Fibroblast of peridontal ligament (primary cell): Measurements from ENCODE around the gene EFNA5.

Experiments
- DNase-seq: peaks from one replicate; pipeline ENCODE4 v3.0.0-alpha.2; 2010; ENCODE audit errors: extremely low read depth

EFNA5 gene

DNA sequence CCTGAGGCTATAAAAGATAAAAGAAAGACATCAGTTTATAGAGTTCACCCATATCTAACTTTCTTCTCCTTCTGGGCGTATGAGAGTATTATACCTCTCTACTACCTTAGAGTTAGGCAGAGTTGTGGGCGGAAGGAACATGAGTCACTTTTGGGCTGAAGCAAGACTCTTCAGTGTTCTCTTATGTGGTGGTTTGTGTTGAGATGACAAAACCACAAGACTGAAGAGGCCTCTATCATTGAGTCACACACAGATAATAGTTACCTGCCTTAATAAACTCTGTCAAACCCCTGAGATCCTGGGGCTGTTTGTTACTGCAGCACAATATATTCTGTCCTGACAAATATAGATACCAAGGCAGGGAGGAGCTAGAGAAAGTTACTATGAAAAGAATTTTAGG, 184.2 kb downstream of the EFNA5 start:
- DNase-seq = no peak

DNA sequence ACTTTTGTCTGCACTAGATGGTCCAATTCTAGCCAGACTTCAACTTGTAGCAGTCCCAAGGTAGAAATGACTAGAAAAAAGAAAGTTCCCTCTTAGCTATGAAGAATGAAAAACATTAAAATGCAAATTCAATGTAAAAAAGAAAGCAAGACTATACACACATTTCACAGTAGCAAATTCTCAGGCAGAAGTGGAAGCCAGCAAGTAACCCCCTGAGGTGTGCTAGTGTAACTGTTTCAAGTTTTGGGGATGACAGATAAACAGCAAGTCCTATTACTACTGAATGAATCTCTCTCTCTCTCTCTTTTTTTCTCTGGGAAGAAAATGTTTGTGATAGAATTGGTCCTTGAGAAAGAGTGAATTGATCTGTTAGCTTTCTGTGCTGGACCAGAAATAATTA, 185.6 kb downstream of the EFNA5 start:
- DNase-seq = no peak

DNA sequence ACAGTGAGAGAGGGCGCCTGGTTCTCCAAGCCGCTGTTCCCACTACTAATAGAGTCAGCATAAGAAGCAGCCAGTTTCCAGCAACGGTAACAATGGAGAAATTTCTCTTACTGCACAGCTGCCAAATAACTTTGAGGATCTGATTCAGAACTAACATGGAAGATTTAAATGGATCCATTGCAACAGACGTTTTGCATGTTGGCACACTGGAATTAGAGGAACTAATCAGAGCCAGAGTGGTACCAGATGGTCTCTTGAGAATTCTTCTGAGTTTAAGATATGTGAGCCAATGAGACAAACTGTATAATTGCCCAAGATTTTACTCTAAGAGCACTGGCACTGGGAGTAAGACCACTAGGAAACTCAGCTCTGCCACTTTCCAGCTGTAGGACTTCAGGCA, 186.5 kb downstream of the EFNA5 start:
- DNase-seq = peak; percentile 85

DNA sequence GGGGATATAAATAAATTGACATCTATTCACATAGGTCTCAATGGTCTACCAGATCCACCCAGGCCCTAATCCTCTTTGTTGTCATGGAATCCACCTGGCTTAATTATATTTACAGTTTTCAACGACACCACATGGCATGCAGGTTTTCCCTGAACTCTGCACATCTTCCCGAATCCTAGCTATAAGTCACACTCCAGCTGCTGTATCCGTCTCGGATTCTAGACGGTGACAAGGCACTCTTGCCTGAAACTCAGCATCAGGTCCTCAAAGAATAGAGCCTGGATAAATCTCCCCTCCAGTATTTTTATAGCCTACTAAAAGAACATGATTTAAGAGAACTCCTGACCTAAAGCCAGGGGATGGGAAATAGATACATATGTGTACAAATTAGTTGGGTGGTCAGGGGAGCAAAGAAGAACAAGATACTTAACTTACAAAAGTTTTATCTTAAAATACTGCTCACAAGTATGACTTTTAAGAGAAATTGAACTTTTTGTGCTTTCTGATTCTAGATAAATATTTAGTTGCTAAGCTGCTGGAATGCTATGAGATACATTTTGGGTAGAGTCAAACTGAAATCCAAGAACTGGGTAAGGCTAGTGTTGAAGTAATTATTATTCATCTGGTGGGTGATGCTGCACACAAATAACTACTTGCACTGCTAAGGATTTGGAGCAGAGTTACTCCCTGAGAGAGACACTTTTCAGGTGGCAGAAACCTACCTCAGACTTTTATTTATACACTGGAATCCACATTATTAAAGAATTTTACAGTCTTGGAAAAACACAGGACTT, 187.3 kb downstream of the EFNA5 start:
- DNase-seq = peak; percentile 53

DNA sequence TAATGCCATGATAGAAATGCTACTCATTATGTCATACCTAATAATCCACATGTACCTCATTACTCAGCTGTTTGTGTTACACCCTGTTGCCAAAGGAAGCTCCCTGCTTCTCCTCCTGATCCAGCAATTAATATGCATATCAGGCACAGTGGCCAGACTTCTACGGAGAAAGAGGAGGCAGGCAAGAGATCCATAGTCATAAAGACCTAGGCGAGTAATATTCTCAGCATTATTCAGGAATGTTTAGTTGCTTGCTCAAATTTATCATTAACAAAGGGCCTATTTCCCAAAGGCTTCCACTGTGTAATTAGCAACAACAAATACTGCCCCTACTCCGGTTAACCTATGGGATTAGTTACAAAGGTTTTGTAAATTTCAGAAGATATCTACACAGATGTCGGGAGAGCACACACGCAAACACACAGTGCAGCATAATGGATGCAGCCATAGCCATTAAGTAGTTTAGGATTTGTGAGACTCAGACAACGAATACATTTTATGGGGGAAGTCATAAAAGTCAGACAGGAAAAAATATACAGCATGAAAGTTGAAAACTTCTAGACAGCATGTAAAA, 192.6 kb downstream of the EFNA5 start:
- DNase-seq = no peak

DNA sequence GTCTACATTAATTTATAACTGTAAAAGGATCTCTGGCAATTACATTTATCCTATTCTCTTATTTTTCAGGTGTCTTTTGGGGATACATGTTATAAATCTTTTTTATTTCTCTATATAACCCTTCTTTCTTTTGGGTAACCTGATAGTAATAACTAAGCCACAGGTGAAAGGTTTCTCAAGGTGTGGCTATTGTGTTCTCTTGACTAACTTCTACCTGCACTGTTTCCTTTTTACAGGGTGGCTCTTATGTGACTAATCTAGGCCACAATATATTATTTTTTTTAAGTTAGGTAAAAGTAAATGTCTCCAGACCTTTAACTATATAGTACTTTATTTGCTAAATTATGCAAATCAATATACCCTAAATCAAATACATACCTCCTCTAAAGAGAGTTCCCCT, 193.2 kb downstream of the EFNA5 start:
- DNase-seq = no peak

DNA sequence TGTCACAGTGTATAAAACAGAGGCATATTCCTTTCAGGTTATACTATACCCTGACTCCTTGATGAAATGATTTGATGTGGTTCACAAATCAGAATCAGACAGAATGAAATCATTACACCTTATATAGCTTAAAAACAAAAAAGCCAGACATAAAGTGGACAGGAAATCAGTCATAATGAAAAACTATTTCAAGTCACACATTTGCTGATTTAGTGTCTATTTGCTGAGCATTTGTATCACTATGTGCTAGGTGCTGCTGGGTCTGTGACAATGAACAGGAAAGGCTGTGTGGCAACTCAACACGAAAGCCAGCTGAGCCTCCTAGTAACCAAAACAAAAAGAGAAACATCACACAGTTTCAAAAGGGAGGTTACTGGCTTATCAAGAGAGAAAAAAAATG, 194.0 kb downstream of the EFNA5 start:
- no peak for DNase-seq

DNA sequence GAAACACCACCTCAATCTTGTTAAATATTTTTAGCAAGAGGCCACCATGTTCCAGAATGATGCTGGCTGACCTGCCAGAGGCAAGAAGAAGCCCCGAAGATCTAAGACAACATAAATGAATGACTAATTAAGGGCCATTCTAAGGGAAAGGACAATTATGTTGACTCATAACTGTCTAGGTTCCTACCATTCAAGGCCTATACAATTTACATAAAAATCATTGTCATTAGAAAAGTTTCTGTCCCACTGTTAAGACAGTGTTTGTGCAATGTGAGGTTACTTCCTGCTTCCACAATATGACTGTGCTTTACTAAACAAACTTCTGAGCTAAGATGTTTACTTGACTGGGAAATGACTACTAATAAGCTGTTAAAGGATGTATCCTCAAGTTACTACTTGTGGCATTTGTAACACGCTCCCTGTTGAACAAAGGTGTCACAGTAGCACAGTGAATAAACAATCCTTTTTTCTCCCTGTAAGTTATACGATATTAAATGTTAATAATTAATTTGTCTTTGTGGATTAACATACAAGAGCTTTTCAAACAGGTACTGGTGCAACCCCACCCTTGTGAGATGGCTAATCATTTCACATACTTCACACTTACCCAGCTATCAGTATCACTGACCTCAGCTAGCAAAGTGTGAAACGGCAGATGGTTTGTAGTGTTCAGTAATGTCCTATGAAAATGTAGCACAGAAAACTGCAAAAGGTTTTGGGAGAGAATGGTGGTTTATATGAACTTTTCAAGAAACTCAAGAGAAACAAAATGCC, 195.8 kb downstream of the EFNA5 start:
- no peak for DNase-seq

DNA sequence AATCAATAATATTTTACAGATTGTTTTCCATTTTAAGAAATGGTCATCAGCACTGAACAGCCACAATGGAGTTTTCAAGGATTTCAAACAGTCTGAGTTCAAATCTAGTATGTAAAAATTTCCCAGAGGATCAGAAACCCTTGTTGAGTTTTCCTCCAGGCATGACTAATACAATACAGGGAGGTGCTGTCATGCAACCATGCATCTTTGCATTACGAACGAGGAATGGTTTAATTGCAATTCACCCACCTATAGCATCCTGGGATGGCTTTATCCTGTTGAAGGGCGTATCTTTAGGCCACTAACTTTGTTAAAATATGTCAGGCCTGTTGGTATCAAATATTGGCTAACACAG, 196.4 kb downstream of the EFNA5 start:
- no peak for DNase-seq

DNA sequence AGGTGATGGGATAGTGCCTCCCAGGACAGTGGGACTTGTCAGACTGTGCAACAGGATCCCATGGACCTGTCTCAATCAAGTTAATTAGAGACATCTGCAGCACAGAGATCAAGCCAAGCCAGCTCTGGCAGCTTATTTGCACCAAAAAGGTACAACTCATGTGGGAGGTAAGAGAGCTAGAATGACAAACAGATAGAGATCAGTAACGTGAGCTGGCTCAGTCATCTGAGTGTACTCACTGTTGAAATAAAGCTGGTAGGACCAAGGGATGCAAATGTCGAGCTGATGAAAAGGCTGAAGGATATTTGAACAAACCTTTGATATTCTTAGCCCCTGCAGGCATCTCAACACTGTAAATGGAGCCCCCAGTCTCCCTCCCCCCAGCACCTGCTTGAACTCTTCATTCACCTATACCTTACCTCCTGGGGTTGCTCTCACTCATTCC, 198.1 kb downstream of the EFNA5 start:
- DNase-seq = no peak

DNA sequence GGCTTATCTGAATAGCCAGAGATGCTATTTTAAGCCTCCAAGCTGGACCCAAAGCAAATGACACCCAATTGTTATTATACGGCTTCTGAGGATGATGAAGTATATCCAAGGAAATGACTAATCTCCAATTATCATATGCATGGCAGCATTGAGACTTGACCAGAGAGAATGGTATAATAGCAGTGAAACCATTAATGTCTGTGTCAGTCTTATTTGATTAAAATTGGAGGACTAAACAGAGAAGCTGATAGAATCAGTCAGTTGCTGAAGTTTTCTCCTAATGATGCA, 200.5 kb downstream of the EFNA5 start:
- peak; percentile 14 for DNase-seq

DNA sequence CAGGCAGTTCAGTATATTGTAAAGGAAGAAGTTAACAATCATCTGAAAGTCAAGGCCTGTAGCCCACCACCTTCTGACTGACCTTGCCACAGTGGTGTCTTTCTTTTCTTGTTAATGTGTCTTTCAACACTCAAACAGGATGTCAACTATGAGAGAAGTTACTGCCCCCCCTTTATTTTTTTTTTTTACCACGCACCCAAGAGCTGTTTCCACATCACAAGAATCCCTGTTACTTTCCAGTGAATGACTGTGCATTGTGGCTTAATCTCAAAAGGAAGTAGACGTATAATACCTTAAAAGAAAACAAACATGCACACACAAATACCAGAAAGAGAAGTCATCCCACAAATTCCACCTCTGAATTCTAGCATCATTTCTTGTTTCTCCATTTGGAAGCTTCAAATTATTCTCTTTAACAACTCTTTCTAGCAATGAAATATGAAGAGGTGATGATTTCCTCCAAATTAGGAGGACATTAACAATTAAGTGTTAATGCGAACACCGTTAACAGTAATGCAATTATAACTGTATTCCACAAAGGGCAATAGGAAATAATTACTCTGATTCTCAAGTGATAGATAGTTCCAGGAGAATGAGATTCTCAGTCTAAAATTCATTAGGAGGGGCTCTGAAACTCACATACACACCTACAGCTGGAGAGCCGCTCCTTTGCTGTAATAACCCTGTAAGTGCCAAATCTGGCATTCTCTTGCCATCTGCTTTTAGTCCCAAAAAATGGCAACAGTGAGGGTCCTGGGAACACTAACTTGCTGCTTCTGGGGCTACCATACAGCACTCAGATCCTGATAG, 201.0 kb downstream of the EFNA5 start:
- DNase-seq = peak; percentile 78

DNA sequence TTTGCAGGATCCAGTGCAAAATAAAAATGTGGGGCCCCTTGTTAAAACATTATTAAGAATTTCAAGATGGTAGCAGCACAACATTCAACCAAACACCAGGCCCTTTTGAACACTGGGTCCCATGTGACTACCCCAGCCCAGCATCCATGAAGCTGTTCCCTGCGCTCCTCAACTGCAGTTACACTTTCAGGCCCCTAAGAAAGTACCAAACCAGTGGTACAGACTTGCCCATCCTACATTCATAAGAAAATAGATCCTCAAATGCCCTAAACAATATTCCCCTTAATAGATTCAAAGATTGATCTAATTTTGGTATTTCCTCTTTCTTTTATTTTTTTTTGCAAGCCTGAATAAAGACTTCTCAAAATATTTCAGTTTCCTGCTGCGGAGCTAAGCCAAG, 201.7 kb downstream of the EFNA5 start:
- no peak for DNase-seq

DNA sequence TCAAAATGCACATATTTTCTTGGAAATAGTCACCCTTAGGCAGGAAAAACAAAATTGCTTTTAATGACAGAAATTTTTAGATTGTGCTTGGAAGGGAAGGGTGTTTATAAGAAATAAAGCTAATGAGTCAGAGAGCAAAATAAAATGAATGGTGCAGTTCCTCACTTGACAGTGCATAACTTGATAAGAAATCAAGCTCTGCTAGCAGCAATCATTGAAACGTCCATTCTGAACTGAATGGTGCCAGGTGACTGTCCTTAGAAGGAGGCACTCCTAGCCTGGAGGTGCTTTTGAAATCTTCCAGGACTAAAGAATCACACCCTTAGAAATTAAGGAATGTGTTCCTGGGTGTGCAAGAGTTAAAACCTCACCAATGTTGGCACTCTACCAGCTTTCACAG, 202.5 kb downstream of the EFNA5 start:
- DNase-seq = no peak

DNA sequence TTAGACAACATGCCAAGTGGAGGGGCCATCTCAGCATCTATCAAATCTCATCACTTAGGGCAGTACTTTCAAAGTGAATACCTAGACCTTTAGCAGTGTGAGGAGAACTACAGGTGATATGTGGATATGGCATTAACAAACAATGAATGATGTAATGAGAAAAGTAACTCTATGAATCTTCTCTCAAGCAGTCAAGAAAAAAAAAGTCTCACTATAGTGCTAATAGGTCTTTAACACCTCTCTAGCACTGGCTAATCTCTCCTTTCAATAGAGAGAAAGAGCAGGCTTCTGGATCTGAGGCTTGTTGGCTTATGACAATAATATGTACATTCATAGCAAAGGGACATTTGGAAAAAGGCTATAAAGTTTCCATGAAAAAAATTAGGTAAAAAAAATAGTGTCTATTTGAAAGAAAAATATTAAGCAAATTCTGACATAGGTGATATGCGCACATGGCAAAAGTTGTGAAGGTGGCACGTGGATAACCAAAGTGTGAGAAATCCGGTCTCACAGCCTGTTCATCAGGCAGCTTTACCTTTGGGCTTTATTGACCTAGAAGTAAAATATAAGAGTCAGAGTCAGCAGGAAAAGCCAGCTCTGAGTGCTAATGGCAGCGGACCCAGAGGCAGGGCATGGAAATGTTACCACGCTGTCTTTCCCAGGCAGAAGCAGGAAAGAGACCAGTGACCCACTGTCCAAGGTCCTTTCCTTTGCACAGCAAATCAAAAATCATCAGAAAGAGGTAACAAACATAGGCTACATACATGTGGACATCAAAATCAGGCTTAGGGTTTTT, 203.4 kb downstream of the EFNA5 start:
- no peak for DNase-seq

DNA sequence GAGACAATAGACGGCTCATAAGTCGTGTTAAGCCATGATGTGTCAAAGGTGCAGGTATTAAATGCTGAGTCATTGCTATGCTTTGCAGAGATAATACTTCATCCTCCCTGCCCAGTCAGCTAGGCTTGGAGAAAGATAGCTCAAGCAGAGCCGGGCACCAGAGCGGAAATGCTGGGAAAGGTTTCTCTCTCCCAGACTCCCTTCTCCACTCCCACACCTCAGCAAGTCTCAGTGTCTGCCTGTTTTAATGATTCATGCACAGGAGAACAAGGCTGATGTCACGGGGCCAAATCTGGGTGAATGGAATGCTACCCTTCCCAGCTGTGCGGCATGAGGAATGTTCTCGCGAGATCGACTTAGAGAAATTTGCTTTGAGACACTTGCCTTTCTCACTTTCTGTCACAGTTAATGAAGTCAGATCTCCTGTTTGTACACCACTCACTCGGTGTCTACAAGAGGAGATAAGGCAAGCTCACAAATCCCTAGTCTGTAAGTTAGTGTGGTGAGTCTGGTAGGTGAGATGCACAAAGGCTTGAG, 204.4 kb downstream of the EFNA5 start:
- DNase-seq = peak; percentile 29

DNA sequence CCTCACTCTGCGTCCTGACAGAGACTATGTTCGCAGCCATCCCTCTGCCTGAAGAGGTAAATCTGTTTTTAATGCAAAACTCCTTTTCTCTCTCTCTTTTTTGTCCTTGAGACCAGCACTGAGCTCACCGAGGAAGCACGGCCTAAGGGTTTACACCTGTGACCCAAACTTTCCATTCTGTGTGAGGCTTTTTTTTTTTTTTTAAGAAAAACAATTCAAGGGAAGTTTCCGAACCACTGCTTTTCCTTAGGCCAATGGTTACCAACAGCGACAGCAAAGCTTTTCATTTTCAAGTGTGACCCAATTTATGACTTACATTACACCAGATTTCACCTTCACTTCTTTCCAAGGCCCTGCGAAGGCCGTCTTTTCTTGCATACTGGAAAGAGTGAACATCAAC, 205.9 kb downstream of the EFNA5 start:
- no peak for DNase-seq

DNA sequence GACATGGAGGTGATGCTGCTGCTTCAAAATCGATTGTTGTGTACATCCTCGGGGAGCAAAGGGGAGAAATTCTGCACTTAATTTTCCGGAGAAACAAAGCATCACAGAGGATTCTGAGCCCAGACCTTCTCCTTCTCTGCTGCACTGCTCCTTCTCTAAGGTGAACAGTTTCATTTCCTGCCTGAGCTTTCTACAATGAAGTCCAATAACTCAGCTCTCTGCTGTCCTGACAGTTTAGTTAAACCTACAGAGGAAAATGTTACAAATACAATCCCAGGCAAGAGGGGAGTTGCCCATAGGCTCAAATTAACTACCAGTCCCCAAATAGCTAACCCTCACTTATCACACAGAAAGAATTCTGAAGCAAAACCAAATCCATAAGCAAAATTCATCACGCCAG, 206.3 kb downstream of the EFNA5 start:
- no peak for DNase-seq

DNA sequence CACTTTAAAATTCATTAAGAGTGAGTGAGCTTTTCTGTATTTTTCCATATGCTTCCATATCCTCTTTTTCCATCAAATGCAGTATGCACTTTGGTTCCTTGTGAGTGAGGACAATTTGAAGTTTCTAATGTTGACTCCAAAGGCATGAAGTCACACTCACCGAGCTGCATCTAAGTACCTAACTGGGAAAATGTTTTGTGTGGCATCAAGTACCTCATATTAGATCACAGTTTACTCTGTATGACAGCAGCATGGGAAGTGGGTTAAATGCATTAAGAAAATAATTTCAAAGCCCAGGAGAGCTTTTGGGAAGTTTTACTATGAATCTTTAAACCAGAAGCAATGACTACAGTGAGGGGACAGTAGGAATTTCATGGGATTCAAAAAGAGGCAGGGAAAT, 207.0 kb downstream of the EFNA5 start:
- no peak for DNase-seq

DNA sequence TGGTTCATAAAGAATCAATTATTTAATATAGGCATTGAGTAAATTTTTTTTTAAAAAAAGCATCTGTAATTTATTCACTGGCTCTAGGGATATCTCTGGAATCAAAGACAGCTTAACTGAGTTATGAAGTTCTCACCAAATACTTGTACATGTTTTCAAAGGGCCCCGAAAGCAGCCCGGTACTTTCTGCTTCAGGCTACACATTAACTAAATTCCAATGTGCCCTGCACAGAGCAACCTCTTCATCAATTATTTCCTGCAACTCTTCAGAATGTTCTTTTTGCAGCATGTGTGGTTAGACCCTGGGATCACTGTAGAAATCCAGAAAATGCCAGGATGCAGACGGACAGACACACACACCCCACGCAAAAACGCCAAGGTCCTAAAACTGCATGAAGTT, 209.0 kb downstream of the EFNA5 start:
- no peak for DNase-seq

DNA sequence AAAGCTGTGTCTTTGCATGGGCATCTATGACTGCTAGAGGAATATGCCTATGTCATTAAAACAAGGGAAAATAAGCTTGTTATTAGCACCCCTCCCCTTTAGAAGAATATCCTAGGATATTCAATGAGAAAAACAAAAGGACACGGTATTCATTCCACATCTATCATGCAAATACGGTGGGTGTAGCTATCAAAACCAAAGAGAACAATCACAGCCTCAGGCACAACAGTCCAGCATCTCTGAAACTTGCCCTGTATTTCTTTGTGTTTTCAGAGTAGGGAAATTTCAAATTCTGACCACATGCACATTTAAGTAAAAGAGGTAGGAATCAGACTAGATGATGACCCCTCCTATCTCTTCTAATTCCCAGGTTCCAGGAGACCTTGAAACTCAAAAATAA, 209.9 kb downstream of the EFNA5 start:
- DNase-seq = no peak
